ENCODE data around the gene LRPAP1.
"Not testable (repeated sequence)": the region's sequence is repeated elsewhere in the genome, so short reads cannot be mapped to it uniquely, and the experiment has no call there.

LRPAP1 gene

DNA sequence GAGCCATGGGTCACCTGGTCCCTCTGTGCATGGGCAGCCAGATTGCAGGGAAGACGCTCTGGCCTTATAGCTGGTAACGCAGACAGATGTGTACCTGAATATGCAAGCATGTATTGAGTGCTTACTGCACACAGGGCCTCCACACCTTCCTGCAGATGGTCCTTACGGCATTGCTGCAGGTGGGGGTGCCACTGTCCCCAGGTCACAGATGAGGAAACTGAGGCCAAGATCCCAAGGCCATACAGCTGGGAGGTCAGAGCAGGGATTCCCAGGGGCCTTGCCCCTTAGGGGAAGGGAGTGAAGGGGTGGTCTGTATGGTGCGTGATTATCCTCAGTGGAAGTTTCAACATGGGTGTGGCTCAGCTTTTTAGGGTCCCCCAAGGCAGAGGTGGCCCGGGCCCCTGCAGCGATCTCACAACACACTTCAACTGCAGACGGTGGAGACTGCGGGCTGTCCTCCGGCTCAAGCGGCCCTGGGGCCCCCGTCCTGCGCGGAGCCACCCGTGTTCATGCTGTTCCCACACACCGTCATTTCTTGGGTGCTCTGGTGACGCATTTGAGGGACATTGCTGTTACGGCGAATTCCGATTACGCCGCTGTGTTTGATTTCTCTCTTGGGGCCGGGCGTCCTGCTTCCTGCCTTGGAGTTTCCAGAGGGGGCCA, 61.0 kb downstream of the LRPAP1 start:
- DNase-seq (ENCODE audit: low read depth): no peak

GRCh38 chr4:3470244-3471097, 61.8 kb downstream of the LRPAP1 start:
- DNase-seq (ENCODE audit: low read depth): no peak

DNA sequence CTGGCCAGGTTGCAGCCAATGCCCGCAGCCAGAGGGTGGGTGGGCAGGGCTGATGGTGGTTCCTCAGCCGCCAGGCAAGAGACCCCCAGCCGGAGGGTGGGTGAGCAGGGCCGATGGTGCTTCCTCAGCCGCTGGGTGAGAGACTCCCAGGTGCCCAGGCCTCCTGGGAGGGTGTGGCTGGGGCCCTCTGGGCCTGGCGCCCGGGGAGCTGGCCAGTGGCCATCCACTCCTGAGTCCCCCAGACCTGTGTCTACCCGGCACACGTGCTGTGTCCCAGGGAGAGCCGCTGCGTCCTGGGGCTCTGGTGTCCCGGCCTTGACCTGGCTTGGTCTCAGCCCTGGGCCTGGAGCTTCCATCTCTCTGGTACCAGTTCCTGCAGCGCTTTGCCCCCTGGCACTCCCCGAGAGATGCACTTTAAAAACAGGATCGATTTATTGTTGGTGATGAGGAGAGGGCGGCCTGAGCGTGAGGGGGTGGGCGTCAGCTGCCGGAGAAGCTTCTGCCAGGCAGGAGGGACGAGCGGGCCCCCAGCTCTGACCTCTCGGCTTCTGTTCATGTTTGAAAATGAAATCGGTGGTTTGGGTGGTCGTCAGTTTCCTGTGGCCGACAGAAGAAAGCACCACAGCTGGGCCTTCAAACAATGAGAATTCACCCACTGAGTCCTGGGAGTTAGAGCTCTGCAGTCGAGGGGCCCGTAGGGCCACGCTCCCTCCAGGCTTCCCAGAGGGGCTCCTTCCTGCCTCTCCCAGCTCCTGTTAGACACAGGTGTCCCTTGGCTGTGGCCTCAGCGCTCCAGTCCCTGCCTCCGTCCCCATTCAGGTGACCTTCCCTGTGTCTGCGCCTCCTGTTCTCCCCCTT, 62.6 kb downstream of the LRPAP1 start:
- no peak for DNase-seq (ENCODE audit: low read depth)

GRCh38 chr4:3468804-3469203, 63.4 kb downstream of the LRPAP1 start:
- no peak for DNase-seq (ENCODE audit: low read depth)

DNA sequence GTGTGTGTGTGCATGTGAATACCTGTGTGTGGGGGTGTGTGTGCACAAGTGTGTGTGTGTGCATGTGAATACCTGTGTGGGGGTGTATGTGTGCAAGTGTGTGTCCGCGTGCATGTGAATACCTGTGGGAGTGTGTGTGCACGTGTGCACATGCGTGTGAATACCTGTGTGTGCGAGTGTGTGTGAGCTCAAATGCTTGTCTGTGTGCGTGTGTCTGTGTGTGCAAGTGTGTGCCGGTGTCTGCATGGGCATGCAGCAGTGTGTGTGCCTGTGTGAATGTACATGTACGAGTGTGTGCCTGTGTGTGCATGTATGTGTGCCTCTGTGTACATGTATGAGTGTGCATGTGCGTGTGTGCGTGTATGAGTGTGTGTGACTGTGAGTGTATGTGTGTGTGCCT, 64.1 kb downstream of the LRPAP1 start:
- DNase-seq (ENCODE audit: low read depth): no peak

GRCh38 chr4:3467601-3468031, 64.6 kb downstream of the LRPAP1 start:
- no peak for DNase-seq (ENCODE audit: low read depth)

- DNase-seq (ENCODE audit: low read depth): no peak
These were observed 65.3 kb downstream of the LRPAP1 start for GRCh38 chr4:3466691-3467600.

DNA sequence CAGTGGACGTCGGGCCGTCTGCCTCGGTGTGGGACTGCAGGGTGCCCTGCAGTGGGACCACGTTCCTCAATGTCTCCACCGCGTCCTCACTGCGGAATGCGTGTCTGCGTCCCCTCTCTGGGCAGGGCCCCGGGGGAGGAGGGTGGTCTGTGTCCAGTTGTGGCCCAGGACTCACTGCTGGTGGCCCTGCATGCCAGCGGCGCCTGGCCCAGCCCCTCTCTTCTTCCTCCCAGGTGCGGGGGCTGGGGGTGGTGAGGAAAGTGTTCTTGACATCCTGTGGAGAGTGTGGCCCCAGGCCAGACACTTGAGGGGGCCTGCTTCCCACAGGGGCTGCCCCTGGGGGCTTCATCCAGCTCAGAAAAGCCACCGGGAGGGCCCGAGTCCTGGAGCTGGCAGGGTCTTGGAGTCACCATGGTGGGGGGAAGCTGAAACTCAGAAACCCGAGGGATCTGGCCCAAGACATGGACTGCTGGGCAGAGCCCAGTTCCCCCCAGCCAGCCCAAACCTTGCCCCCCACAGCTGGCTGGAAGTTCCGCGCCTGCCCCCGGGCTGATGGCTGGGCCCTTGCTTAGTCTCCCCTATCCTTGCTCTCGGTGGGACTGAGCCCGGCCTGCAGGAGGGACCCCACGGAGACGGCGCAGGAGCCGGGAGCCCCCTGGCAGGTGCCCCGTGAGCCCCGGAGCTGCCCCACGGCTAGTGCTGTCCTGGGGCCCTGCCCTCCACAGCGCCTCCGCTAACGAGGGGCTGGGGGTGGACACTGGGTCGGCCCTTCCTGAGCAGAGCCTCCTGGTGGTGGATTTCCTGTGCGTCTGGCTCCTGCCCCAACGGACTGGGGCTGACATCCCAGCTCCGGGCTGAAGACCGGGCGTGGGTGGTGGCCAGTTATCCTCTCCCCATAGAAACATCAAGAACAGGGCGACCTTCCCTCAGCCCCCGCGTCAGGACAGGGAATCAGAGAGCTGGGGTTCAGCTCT, 66.2 kb downstream of the LRPAP1 start:
- DNase-seq (ENCODE audit: low read depth): no peak

DNA sequence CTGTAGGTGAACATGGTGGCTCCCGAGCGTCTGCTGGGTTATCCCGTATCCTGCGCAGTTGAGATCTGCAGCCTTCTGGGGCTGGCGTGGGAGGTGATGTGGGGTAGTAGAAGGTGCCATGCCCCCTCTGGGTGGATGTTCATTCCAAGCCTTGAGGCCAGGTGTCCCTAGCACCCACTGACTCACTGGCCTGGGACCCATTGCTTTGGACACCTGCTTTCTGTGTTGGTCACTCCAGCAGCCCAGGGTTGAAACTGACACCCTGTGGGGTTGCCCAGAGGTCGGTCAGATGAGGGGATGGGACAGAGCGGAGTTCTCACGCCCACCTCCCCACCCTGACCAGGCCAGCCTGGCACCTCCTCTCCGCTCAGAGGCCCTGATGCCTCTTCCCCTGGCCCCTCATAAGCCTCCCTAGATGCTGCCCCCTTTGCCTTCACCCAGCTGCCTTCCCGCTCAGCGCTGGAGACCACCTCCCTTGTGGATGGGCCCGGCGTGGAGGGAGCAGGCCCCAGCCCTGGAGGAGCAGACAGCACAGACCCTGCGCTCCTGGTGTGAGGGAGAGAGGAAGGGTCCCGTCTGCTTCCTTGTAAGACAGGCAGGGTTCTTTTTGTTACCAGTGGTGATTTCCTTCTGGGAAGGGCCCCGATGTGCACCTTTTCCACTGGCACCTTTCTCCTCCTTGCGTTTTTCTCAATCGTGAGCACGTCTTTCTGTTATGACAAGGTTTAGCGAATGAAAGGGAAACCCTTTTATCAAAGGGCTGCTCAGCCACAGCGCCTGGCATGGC, 67.1 kb downstream of the LRPAP1 start:
- no peak for DNase-seq (ENCODE audit: low read depth)

DNA sequence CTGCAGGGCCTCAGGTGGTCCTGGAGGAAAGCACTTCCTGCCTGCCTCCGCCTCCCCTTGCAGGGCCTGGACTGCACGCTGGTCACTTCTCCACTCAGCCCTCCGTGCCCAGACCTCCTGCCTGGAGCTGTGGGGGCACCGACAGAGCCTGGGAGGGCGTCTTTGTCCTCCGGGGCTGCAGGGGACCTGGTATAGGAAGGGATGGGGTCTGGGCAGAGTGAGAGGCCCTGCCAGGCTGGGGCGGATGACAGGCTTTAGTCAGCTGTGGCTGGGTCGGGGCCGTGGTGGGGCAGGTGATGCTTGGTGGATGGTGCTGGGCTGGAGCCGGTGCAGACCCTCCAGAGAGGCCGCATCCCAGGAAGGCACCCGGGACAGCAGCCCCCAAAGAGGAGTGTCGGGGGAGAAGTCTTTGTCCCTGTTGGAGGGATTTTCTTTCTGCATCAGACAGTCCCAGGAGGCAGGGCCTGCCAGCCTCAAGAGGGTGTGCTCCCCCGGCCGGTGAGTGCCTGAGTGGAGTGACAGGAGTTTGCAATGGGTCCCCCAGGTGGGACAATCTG, 67.8 kb downstream of the LRPAP1 start:
- no peak for DNase-seq (ENCODE audit: low read depth)

- no peak for DNase-seq (ENCODE audit: low read depth)
These were observed 68.5 kb downstream of the LRPAP1 start for GRCh38 chr4:3463556-3464348.

DNA sequence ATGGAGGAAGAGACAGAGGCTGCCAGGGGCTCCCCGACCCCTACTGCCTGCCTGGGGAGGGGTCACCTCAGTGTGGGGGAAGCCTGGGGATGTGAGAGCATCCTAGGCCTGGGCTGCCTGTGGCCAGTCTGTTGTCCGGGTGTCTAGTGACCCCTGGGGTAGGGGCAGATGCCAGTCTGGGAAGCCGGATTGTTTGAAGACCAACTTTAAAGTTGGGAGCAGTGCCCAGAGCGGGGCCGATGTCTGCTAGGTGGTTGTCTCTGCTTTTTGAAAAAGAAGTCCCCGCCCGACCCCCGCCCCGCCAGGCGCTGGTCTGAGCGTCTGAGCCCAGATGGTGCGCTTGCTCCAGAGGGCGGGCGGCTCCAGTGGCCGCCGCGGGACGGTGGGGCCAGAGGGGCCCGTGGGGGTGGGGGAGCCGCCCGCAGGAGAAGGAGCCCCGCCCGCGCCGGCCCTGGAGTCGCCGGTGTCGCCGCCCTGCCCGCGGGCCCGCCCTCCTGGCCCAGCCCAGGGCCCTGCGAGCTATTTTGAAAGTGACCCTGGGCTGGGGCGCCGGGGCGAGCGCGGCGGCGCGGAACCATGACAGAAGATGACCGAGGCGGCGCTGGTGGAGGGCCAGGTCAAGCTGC, 69.3 kb downstream of the LRPAP1 start, which contains the start of gene DOK7:
Gene DOK7 (plus strand): TSS at position 517 of the 626 bp plus-strand sequence. CDS start 70 bp downstream, at position 587.
- DNase-seq (ENCODE audit: low read depth): no peak

DNA sequence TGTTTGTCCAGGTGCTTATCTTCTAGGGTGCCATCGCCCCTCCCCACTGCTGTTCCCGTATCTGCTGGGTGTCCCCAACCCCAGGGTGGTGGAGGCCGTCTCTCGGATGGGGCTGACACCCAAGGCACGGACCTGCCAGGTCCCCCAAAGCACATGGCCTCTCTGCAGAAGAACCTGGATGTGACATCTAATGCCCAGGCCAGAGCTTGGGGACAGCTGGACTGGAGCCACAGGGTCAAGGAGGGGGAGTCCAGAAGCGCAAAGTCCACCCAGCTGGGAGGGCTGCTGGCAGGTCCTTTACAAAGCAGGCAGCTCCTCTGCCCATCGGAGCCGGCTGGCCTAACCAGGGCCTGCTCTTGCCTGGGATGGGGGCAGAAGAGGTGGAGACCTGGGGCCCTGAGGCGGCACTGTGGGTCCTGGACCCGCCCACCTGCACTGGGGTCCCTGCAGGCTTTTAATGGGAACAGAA, 69.9 kb downstream of the LRPAP1 start:
- no peak for DNase-seq (ENCODE audit: low read depth)

GRCh38 chr4:3461515-3462291, 70.5 kb downstream of the LRPAP1 start:
- no peak for DNase-seq (ENCODE audit: low read depth)

- no peak for DNase-seq (ENCODE audit: low read depth)
These were observed 71.3 kb downstream of the LRPAP1 start for GRCh38 chr4:3460926-3461325.

DNA sequence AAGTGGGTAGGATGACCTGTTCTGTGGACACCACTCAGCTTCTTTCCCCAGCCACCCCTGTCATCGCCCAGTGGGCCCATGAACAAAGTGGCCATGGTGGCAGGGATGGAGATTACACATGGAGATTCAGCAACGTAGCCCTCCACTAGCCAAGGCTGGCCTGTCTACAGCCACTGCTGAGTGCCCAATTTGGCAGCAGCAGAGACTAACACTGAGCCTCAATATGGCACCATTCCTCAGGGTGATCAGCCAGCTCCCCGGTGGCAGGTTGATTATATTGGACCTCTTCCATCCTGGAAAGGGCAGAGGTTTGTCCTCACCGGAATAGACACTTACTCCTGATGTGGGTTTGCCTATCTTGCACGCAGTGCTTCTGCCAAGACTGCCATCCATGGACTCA, 73.1 kb downstream of the LRPAP1 start:
- DNase-seq (ENCODE audit: low read depth): not testable (repeated sequence)

GRCh38 chr4:3458371-3458770, 73.9 kb downstream of the LRPAP1 start:
- no peak for DNase-seq (ENCODE audit: low read depth)
